GM12878 (cell line): Measurements from ENCODE around the gene LAD1. TPM values are rescaled to one million over a fixed set of nuclear protein-coding genes. Genes with fewer than 3 reads are reported as not detected.

Experiments
- ATAC-seq: fragments of 200-7000 bp; cut with Tn5 transposase; 3 replicates; pipeline ENCODE4 v1.9.1; 2020; ENCODE audit warnings: mild to moderate bottlenecking, moderate library complexity
- BruUV-seq: library from RNA; stranded (reverse); fragments of 400-500 nt; replicated peaks from 2 replicates; lab custom pipeline; 2021; lab: Mats Ljungman, UMichigan
- CTCF ChIA-PET: fragments of 300-600 bp; sonication (Branson Sonifier 250); formaldehyde crosslinking; extraction: SDS; loops from one replicate; lab custom pipeline; 2021; ENCODE audit warnings: inconsistent platforms; lab: Yijun Ruan, JAX
- POLR2A ChIA-PET: fragments of 350-600 bp; formaldehyde crosslinking; extraction: SDS; loops from one replicate; lab custom pipeline; 2021; ENCODE audit warnings: inconsistent platforms; lab: Charles Lee
- RAD21 ChIA-PET: fragments of 300-600 bp; sonication (Branson Sonifier 250); formaldehyde crosslinking; loops from one replicate; lab custom pipeline; 2023; ENCODE audit warnings: antibody characterized with exemption; ENCODE audit not compliant: unreplicated experiment; lab: Charles Lee
- SMC1A ChIA-PET: fragments of 300-600 bp; sonication (Branson Sonifier 250); formaldehyde crosslinking; loops from one replicate; lab custom pipeline; 2023; ENCODE audit not compliant: unreplicated experiment, uncharacterized antibody; lab: Charles Lee
- DNase-seq: peaks from one replicate; pipeline ENCODE4 v3.0.0-alpha.2; 2011; ENCODE audit warnings: low read depth, low spot score
- FAIRE-seq: peaks from 3 replicates; lab custom pipeline; 2011; peaks lifted over from hg19 to GRCh38; lab: Jason Lieb, UNC
- H2AFZ ChIP-seq: 2 replicates; pipeline ENCODE4 v1.6.0; 2011; ENCODE audit warnings: low read depth, low read length, control low read depth; ENCODE audit not compliant: control insufficient read depth
- H3K27ac ChIP-seq: 2 replicates; pipeline ENCODE4 v1.5.1; 2011; ENCODE audit warnings: control low read depth; ENCODE audit not compliant: control insufficient read depth, insufficient read depth
- H3K27me3 ChIP-seq, 2 experiments: replicated peaks in 1 of 2; 2 replicates each; pipeline versions ENCODE4 v1.6.0 to v1.6.1; 2011; ENCODE audit warnings: low read length in 1 of 2; ENCODE audit not compliant: control insufficient read depth in 2 of 2, insufficient read depth in 2 of 2
- H3K36me3 ChIP-seq, 2 experiments: 2 replicates each; pipeline ENCODE4 v1.5.1; 2011; ENCODE audit warnings: low read length in 1 of 2; ENCODE audit not compliant: control insufficient read depth in 2 of 2, insufficient read depth in 2 of 2
- H3K4me1 ChIP-seq: 2 replicates; pipeline ENCODE4 v1.6.1; 2011; ENCODE audit warnings: mild to moderate bottlenecking, low read length, moderate library complexity, mixed read lengths; ENCODE audit not compliant: control insufficient read depth, insufficient read depth
- H3K4me2 ChIP-seq: 2 replicates; pipeline ENCODE4 v1.6.0; 2011; ENCODE audit warnings: control low read depth; ENCODE audit not compliant: control insufficient read depth, insufficient read depth
- H3K4me3 ChIP-seq: fragments of 200-600 bp; sonication (generic); 2 replicates; pipeline ENCODE4 v1.5.1; 2016
- H3K79me2 ChIP-seq: 2 replicates; pipeline ENCODE4 v1.6.0; 2011; ENCODE audit warnings: low read length; ENCODE audit not compliant: control insufficient read depth, insufficient read depth
- H3K9ac ChIP-seq: 2 replicates; pipeline ENCODE4 v1.8.0; 2011; ENCODE audit warnings: low read length, control low read depth, mixed read lengths; ENCODE audit not compliant: control insufficient read depth, insufficient read depth
- H3K9me3 ChIP-seq: replicated peaks from 3 replicates; pipeline ENCODE4 v1.5.1; 2011; ENCODE audit warnings: mild to moderate bottlenecking, low read length; ENCODE audit not compliant: control insufficient read depth, insufficient read depth
- H4K20me1 ChIP-seq: 2 replicates; pipeline ENCODE4 v1.6.0; 2011; ENCODE audit not compliant: control insufficient read depth, insufficient read depth
- CHD1 ChIP-seq: IDR thresholded peaks from 2 replicates; pipeline ENCODE4 v1.6.1; 2012; ENCODE audit warnings: low read depth, low read length, improper control_type of control experiment
- MEF2A ChIP-seq: IDR thresholded peaks from 2 replicates; pipeline ENCODE4 v1.6.1; 2011; ENCODE audit warnings: low read depth, mild to moderate bottlenecking, low read length, moderate library complexity; ENCODE audit not compliant: insufficient read depth
- RELA ChIP-seq: fragments of 450-650 bp; IDR thresholded peaks from 2 replicates; pipeline ENCODE4 v1.8.0; 2014; ENCODE audit warnings: borderline replicate concordance; ENCODE audit not compliant: partially characterized antibody
- SP1 ChIP-seq: IDR thresholded peaks from one replicate; pipeline ENCODE4 v1.6.1; 2011; ENCODE audit warnings: low read depth, low read length
- STAT3 ChIP-seq: IDR thresholded peaks from 2 replicates; pipeline ENCODE4 v1.6.1; 2011; ENCODE audit warnings: low read depth, low read length, improper control_type of control experiment
- TBL1XR1 ChIP-seq: IDR thresholded peaks from 2 replicates; pipeline ENCODE4 v1.6.1; 2012; ENCODE audit warnings: low read depth, low read length, improper control_type of control experiment
- ZNF24 ChIP-seq: fragments of 450-650 bp; IDR thresholded peaks from 2 replicates; pipeline ENCODE4 v1.6.1; 2017; ENCODE audit warnings: antibody characterized with exemption, mild to moderate bottlenecking
- WGBS: methylation state at CpG from one replicate; pipeline ENCODE4 v1.1.6; 2016; ENCODE audit warnings: low lambda C conversion rate; ENCODE audit not compliant: insufficient replicate concordance, insufficient coverage; ENCODE audit errors: missing lambda C conversion rate; 5-methylcytosine and 5-hydroxymethylcytosine counted together
- in situ Hi-C: fragments of 300-500 bp; cut with MboI; formaldehyde crosslinking; loops from 9 replicates; pipeline ENCODE4 v1.14.3; 2018; ENCODE audit warnings: mixed read lengths
- intact Hi-C: fragments of 100-400 bp; cut with micrococcal nuclease; formaldehyde crosslinking; loops from one replicate; pipeline ENCODE4 v1.14.2; 2022; ENCODE audit not compliant: unreplicated experiment
- polyA plus RNA-seq, 11 experiments: library from polyadenylated mRNA; depleted of rRNA in 4 of 11; unstranded in 6 of 11; stranded (reverse) in 5 of 11; fragments of >200 nt; fragmentation: Nextera tagmentation in 4 of 11; fragmentation: Illumina TruSeq in 1 of 11; extraction: Ambion mirVana in 4 of 11; extraction: Trizol in 1 of 11; gene quantifications; 1 replicate in 1 of 11; 2 replicates in 10 of 11; pipeline versions ENCODE4 v1.2.1 to v1.2.3, GENCODE V29; 2011 to 2016; ENCODE audit warnings: inconsistent platforms in 2 of 11, missing spikeins in 2 of 11, low read depth in 1 of 11
- total RNA-seq, 4 experiments: library from RNA; depleted of rRNA in 3 of 4; stranded (reverse); fragments of >200 nt in 3 of 4; fragmentation: Illumina TruSeq in 1 of 4; extraction: Trizol in 1 of 4; gene quantifications; 2 replicates each; pipeline versions ENCODE4 v1.2.1 to v1.2.3, GENCODE V29; 2013 to 2021
- TF ChIP-seq, protein P1 (sequence below): IDR thresholded peaks from 2 replicates; pipeline ENCODE4 v1.6.1; 2011; ENCODE audit warnings: low read depth, mild to moderate bottlenecking, low read length, moderate library complexity, borderline replicate concordance; ENCODE audit errors: extremely low read depth
- TF ChIP-seq, protein P2 (sequence below): IDR thresholded peaks from 2 replicates; pipeline ENCODE4 v1.6.1; 2012; ENCODE audit warnings: low read depth, low read length, improper control_type of control experiment
- TF ChIP-seq, protein P3 (sequence below): fragments of 450-650 bp; IDR thresholded peaks from 2 replicates; pipeline ENCODE4 v1.6.1; 2016; ENCODE audit warnings: mild to moderate bottlenecking, moderate library complexity, borderline replicate concordance
- TF ChIP-seq, protein P4 (sequence below): fragments of 450-650 bp; IDR thresholded peaks from 2 replicates; pipeline ENCODE4 v1.6.1; 2018; ENCODE audit warnings: mild to moderate bottlenecking, low read depth, moderate library complexity; ENCODE audit not compliant: partially characterized antibody
- TF ChIP-seq, protein P5 (sequence below): IDR thresholded peaks from 2 replicates; pipeline ENCODE4 v1.6.1; 2011; ENCODE audit warnings: borderline replicate concordance, low read depth, mild to moderate bottlenecking, moderate library complexity, low read length; ENCODE audit not compliant: insufficient read depth, poor library complexity, severe bottlenecking

LAD1 gene
- total and polyA plus RNA-seq, 10 of the 15 experiments (the other 5 are each of a cell fraction or from before 2014, with no cell fraction given), result 0.05 to 0.48 (median 0.32) TPM; not detected in 3

- H3K27ac ChIP-seq, result no peak overlapping the region
- no peaks in the 10 kb centered on the region for H4K20me1 ChIP-seq
- intact Hi-C loops (no loop called here), in situ Hi-C loops (no loop called here)
- H3K4me1 ChIP-seq, result peaks cover 12% of the 10 kb centered on the region
- H2AFZ ChIP-seq, result no peak overlapping the region
- H3K9me3 ChIP-seq, result no peaks in the 10 kb centered on the region; the same call in 2 of the 3 replicates
- H3K27me3 ChIP-seq, result no peaks in the 10 kb centered on the region
- FAIRE-seq (no peak), ATAC-seq (no peak), DNase-seq (no peak)
- RAD21 ChIA-PET, result no interaction called here
- POLR2A ChIA-PET, result no interaction called here
- BruUV-seq, result no TSS peak
- H3K9ac ChIP-seq, result no peak overlapping the region
- H3K4me2 ChIP-seq, result no peak overlapping the region
- H3K36me3 ChIP-seq, result no peaks in the 10 kb centered on the region
- 48% methylated on average over 2 of the region's 2 CpGs for WGBS
- H3K4me3 ChIP-seq, result no peak overlapping the region
- SMC1A ChIA-PET, result no interaction called here
- H3K79me2 ChIP-seq, result no peaks in the 10 kb centered on the region
- CTCF ChIA-PET, result interaction anchor here (3.4 to 5.0 kb wide), 4 partner anchors 12 to 57 kb away, joined by 13 to 25 read pairs (median 22); no protein-coding TSS in a partner anchor
- no peak for TF ChIP-seq RELA
- TF ChIP-seq, protein P1, sequence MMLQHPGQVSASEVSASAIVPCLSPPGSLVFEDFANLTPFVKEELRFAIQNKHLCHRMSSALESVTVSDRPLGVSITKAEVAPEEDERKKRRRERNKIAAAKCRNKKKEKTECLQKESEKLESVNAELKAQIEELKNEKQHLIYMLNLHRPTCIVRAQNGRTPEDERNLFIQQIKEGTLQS, result no peak
- TF ChIP-seq CHD1, result no peak
- TF ChIP-seq, protein P2, sequence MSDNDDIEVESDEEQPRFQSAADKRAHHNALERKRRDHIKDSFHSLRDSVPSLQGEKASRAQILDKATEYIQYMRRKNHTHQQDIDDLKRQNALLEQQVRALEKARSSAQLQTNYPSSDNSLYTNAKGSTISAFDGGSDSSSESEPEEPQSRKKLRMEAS, result no peak
- TF ChIP-seq, protein P3, sequence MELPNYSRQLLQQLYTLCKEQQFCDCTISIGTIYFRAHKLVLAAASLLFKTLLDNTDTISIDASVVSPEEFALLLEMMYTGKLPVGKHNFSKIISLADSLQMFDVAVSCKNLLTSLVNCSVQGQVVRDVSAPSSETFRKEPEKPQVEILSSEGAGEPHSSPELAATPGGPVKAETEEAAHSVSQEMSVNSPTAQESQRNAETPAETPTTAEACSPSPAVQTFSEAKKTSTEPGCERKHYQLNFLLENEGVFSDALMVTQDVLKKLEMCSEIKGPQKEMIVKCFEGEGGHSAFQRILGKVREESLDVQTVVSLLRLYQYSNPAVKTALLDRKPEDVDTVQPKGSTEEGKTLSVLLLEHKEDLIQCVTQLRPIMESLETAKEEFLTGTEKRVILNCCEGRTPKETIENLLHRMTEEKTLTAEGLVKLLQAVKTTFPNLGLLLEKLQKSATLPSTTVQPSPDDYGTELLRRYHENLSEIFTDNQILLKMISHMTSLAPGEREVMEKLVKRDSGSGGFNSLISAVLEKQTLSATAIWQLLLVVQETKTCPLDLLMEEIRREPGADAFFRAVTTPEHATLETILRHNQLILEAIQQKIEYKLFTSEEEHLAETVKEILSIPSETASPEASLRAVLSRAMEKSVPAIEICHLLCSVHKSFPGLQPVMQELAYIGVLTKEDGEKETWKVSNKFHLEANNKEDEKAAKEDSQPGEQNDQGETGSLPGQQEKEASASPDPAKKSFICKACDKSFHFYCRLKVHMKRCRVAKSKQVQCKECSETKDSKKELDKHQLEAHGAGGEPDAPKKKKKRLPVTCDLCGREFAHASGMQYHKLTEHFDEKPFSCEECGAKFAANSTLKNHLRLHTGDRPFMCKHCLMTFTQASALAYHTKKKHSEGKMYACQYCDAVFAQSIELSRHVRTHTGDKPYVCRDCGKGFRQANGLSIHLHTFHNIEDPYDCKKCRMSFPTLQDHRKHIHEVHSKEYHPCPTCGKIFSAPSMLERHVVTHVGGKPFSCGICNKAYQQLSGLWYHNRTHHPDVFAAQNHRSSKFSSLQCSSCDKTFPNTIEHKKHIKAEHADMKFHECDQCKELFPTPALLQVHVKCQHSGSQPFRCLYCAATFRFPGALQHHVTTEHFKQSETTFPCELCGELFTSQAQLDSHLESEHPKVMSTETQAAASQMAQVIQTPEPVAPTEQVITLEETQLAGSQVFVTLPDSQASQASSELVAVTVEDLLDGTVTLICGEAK, result no peak
- TF ChIP-seq MEF2A, result no peak
- no peak for TF ChIP-seq ZNF24
- TF ChIP-seq, protein P4, sequence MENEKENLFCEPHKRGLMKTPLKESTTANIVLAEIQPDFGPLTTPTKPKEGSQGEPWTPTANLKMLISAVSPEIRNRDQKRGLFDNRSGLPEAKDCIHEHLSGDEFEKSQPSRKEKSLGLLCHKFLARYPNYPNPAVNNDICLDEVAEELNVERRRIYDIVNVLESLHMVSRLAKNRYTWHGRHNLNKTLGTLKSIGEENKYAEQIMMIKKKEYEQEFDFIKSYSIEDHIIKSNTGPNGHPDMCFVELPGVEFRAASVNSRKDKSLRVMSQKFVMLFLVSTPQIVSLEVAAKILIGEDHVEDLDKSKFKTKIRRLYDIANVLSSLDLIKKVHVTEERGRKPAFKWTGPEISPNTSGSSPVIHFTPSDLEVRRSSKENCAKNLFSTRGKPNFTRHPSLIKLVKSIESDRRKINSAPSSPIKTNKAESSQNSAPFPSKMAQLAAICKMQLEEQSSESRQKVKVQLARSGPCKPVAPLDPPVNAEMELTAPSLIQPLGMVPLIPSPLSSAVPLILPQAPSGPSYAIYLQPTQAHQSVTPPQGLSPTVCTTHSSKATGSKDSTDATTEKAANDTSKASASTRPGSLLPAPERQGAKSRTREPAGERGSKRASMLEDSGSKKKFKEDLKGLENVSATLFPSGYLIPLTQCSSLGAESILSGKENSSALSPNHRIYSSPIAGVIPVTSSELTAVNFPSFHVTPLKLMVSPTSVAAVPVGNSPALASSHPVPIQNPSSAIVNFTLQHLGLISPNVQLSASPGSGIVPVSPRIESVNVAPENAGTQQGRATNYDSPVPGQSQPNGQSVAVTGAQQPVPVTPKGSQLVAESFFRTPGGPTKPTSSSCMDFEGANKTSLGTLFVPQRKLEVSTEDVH, result no peak
- no peak for TF ChIP-seq SP1
- no peak for TF ChIP-seq TBL1XR1
- no peak for TF ChIP-seq STAT3
- TF ChIP-seq, protein P5, sequence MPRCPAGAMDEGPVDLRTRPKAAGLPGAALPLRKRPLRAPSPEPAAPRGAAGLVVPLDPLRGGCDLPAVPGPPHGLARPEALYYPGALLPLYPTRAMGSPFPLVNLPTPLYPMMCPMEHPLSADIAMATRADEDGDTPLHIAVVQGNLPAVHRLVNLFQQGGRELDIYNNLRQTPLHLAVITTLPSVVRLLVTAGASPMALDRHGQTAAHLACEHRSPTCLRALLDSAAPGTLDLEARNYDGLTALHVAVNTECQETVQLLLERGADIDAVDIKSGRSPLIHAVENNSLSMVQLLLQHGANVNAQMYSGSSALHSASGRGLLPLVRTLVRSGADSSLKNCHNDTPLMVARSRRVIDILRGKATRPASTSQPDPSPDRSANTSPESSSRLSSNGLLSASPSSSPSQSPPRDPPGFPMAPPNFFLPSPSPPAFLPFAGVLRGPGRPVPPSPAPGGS, result no peak
Measured at GRCh38 chr1:201424146-201424545, 25.0 kb upstream of the LAD1 start.
